GM04504 (cell line): ENCODE data around the gene SHISA6.
"Not testable (repeated sequence)": the region's sequence is repeated elsewhere in the genome, so short reads cannot be mapped to it uniquely, and the experiment has no call there.

Experiments
- DNase-seq: peaks from one replicate; pipeline ENCODE4 v3.0.0-alpha.2; 2012; ENCODE audit warnings: low read depth

Gene SHISA6

GRCh38 chr17:11303773-11304394, 62.9 kb downstream of the SHISA6 start:
- DNase-seq = no peak

DNA sequence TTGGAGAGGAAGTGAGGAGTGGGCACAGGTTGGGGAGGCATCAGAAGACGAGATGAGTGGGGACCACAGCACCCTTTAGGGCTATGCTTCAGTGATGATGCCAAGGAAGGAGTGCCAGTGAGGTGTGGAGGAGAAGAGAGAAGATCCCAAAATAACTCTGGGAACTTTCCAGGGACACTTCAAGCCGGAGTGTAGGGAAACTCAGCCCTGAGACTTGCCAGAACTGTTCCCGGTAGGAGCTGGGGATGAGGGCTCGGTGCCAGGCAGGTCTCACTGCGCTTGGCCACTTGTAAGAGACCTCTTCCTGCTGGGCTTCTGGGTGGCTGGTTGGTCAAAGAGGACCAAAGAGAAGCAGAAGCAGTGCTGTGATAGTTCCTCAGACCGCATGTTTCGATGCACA, 63.6 kb downstream of the SHISA6 start:
- DNase-seq = no peak

DNA sequence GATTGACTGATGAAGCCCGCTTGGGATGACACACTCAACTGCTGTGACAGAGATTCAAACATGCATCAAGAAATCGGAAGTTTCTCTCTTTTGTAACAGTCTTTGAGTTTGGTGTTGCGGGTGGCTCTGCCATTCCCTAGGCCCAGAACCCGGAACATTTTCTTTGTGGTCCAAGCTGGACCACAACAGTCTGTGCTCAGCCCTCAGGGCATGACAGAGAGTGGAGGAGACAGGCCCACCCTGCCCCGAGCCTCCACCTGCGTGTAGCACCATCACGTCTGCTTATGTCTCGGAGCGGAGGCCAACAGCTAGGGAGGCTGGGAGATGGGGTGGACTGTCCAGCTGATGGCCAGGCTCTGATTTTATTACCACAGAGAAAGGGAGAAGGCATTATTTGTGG, 64.5 kb downstream of the SHISA6 start:
- DNase-seq = no peak

GRCh38 chr17:11308531-11308930, 67.5 kb downstream of the SHISA6 start:
- DNase-seq = no peak

- DNase-seq = no peak
Measured at GRCh38 chr17:11309033-11309432, 68.0 kb downstream of the SHISA6 start.

GRCh38 chr17:11309850-11310249, 68.8 kb downstream of the SHISA6 start:
- no peak for DNase-seq

- not testable (repeated sequence) for DNase-seq
Measured at GRCh38 chr17:11316451-11316850, 75.4 kb downstream of the SHISA6 start.

DNA sequence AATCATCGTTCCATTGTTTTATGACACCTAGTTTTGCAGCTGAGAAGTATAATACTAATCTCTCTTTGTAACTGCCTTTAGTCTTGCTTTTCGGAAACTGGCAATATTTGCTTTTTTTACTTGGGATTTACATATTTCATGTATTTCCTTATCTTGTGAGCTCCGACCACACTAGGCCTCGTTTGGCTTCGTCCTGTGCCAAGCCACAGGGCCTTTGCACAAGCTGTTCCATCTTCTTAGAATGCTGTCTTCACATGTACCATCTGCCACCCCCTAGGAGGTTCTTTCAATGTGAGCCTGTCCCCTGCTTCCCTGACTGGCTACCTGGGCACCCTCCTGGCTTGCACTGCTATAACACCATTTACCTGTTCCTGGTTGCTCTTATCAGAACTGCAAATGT, 77.2 kb downstream of the SHISA6 start:
- no peak for DNase-seq

DNA sequence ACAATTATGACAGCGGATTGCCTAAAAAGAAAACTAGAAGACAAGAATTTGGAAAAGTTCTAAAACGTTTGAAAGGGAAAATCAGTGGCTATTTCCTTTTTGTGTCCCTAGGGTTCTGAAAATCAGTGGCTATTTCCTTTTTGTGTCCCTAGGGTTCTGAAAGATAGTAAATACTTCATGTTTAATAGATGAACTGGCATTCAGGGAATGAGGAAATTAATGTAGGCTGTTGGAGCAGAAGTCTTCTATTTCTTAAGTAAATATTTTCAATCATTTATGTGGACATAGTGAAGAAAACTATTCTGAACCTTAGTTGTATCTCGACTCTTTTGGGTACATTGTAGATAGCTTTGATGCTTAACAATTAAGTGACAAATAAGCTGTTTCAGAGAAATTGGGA, 78.9 kb downstream of the SHISA6 start:
- no peak for DNase-seq

GRCh38 chr17:11324021-11324420, 83.0 kb downstream of the SHISA6 start:
- DNase-seq = no peak

- DNase-seq = no peak
Measured at GRCh38 chr17:11324846-11325420, 83.9 kb downstream of the SHISA6 start.

DNA sequence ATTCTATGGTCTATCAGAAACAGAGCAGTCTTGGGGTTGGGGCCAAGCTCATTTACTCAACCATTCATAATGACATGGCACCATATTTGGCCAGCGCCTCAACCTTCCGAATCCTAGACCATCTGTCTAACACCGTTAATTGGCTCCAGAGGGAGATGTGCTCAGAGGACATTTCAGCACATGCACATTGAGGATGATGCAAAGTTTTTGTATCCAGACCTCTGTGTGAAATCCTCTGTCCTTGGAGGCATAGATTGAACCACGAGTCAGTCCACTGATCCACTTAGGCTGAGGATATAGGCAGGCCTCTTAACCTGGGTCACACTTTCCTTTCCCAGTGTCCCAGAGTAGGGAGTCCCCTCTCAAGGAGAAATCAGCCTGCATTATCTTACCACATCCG, 85.5 kb downstream of the SHISA6 start:
- no peak for DNase-seq

DNA sequence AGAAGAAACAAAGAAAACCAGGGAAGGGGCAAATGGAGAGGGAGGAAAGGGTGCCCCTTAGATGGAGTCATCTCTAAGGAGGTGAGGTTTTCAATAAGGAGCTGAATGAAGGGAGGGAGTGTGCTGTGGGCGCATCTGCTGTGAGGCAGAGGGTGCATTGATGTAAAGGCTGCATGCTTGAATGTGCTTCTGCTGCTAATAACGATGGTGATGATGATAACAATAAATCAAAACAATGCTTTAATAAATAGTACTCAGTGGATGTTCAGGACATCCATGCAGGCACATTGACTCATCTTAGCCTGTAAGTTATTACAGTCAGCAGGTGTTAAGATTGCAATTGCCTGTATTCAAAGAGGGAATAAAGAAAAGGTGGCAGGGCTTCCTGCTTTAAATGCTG, 87.8 kb downstream of the SHISA6 start:
- no peak for DNase-seq

DNA sequence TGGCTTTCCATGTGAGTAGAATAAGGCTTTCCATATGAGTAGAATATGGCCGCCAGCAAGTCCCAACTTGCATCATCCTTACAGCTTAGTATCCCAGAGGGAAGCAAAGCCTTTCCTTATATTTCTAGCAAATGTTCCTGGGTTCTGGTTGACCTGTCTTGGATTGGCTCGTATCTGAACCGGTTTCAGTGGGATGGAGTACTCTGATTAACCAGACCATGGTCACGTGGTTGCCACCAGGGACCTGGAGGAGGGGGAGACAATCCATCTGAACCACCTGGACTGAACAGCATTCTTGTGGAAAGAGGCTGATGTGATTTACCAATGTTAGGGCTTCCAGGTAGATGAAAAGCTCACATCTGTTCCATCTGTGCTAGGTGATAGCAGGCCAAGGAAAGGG, 89.0 kb downstream of the SHISA6 start:
- no peak for DNase-seq

DNA sequence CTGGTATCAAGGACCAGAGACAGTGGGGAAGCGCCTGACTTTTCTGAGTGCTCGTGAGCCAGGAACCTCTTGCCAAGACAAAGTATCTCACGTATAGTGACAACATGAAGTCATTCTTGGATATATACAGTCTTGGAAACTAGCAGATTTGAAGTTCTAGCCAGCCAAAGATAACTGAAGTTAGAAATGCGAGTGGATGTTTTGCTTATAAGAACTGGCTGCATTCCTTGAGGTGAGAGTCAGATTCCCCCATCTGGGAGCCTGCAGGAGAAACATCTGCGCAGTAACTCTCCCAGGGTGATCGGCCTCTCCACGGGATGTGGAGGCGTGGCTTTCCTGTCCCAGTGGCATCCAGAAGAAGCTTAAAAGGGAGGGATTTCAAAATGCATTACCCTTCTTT, 89.8 kb downstream of the SHISA6 start:
- no peak for DNase-seq

GRCh38 chr17:11331547-11332513, 90.8 kb downstream of the SHISA6 start:
- no peak for DNase-seq

GRCh38 chr17:11332706-11333105, 91.7 kb downstream of the SHISA6 start:
- no peak for DNase-seq

- DNase-seq = no peak
Measured at GRCh38 chr17:11334493-11334892, 93.5 kb downstream of the SHISA6 start.

DNA sequence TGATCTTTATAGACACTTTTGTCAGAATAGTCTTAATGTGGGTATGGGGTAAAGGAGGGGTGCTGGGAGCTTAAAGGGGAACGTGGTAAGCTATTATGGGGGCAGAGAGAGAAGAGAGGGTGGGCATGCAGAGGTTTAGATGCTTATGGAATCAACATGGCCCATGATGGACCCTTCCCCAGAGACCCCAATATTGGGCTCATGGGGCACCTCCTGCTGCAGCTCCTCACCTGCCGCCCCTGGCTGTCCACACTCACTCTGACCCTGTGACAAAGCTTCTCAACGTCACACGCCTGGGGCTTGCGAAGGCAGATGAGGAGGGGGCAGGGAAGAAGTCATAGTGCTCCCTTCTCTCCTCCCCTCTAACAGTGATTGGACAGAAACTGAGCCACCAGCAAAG, 95.3 kb downstream of the SHISA6 start:
- DNase-seq = no peak

- no peak for DNase-seq
Measured at GRCh38 chr17:11340803-11341202, 99.8 kb downstream of the SHISA6 start.

DNA sequence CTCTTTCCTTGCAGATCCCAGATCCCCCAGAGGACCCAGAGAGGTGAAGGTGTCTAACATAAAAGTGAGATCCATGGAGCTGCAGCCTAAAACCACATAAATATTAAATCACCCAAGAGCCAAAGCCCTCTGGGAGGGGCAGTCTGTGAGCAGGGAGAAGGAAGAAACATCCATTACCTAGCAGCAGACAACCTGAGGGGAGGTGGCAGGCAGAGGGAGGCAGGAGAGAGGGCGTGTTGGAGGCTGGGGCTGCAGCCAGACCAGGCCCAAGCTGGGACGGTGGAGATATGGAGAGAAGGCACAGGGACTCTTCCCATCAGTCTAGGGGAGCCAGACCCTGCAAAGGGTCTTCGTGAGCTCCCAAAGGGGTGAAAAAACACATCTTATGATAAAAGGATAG, 101.1 kb downstream of the SHISA6 start:
- DNase-seq = no peak

DNA sequence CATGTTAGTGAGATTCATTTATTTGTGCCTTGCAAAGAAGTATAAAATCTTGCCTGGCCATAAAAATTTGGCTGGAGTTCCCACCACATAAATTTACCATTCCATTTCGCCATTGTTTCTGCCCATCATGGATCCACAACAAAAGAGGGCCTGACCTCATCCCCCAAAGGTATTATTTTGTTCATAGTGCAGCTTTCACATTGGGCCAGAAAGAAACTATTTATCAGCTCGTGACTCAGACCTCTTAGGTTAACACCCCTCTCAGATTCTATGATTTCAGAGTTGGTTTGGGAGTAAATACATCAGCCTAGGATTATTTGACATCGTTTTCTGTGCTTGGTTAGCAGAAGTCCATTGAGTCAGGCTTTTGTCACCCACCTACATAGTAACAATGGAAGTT, 108.1 kb downstream of the SHISA6 start:
- no peak for DNase-seq

GRCh38 chr17:11351479-11351878, 110.5 kb downstream of the SHISA6 start:
- no peak for DNase-seq
